ENCODE data around the gene TSC22D3.
A peak's percentile ranks its signal among the peaks of the same experiment; 100 is the strongest.

Gene TSC22D3

GRCh38 chrX:107678957-107679740 is 96.4 kb downstream of the TSC22D3 start:
- TF ChIP-seq, protein P1, sequence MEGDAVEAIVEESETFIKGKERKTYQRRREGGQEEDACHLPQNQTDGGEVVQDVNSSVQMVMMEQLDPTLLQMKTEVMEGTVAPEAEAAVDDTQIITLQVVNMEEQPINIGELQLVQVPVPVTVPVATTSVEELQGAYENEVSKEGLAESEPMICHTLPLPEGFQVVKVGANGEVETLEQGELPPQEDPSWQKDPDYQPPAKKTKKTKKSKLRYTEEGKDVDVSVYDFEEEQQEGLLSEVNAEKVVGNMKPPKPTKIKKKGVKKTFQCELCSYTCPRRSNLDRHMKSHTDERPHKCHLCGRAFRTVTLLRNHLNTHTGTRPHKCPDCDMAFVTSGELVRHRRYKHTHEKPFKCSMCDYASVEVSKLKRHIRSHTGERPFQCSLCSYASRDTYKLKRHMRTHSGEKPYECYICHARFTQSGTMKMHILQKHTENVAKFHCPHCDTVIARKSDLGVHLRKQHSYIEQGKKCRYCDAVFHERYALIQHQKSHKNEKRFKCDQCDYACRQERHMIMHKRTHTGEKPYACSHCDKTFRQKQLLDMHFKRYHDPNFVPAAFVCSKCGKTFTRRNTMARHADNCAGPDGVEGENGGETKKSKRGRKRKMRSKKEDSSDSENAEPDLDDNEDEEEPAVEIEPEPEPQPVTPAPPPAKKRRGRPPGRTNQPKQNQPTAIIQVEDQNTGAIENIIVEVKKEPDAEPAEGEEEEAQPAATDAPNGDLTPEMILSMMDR (IDR thresholded peaks at IDR 0.05; ENCODE audit: low read depth, low read length), result no peak
- no peak overlapping the region for H3K4me3 ChIP-seq (ENCODE audit: low read depth, low read length)

GRCh38 chrX:107677909-107678308 is 97.7 kb downstream of the TSC22D3 start:
- H3K4me3 ChIP-seq (ENCODE audit: low read depth, low read length), result no peak overlapping the region
- TF ChIP-seq, protein P1 (IDR thresholded peaks at IDR 0.05; ENCODE audit: low read depth, low read length), result no peak

DNA sequence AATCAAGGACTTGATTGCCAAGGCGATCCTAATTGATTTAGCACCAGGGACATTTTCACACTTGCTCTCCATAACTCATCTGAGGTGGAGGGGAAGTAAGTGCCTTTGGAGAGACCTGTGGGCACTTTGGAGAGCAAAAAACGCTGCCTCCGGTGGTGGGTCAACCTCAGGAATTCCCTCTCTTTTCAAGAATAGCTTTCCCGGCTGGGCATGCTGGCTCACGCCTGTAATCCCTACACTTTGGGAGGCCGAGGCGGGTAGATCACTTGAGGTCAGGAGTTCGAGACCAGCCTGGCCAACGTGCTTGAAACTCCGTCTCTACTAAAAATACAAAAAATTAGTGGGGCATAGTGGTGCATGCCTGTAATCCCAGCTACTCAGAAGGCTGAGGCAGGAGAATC is 98.1 kb downstream of the TSC22D3 start:
- H3K4me3 ChIP-seq (ENCODE audit: low read depth, low read length), result no peak overlapping the region
- TF ChIP-seq, protein P1 (IDR thresholded peaks at IDR 0.05; ENCODE audit: low read depth, low read length), result no peak

GRCh38 chrX:107676559-107677378 is 98.8 kb downstream of the TSC22D3 start:
- TF ChIP-seq, protein P1 (IDR thresholded peaks at IDR 0.05; ENCODE audit: low read depth, low read length), result no peak
- peak overlapping the region; percentile 62 for H3K4me3 ChIP-seq (ENCODE audit: low read depth, low read length)

GRCh38 chrX:107675823-107676555 is 99.6 kb downstream of the TSC22D3 start:
- peak overlapping the region; percentile 62 for H3K4me3 ChIP-seq (ENCODE audit: low read depth, low read length)
- TF ChIP-seq, protein P1 (IDR thresholded peaks at IDR 0.05; ENCODE audit: low read depth, low read length), result no peak

DNA sequence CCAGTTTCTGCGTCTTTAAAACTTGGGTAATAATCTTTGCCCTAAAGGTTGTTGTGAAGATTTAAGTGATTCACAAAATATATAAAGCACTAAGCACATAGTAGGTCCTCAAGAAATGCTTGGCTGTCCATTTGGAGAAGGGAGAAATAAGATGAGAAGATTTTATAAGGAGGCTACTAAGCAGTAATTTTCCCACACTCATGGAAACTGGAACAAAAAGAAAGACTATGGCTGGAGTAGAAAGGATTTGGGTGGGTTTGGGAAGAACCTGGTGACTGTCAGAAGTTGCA is 100.3 kb downstream of the TSC22D3 start:
- H3K4me3 ChIP-seq (ENCODE audit: low read depth, low read length), result no peak overlapping the region
- TF ChIP-seq, protein P1 (IDR thresholded peaks at IDR 0.05; ENCODE audit: low read depth, low read length), result no peak

Measured in WI38 (cell line).